Measurements from ENCODE around the gene PRIM2.
"Not testable (repeated sequence)": the region's sequence is repeated elsewhere in the genome, so short reads cannot be mapped to it uniquely, and the experiment has no call there.

Gene PRIM2

GRCh38 chr6:57310095-57310816 lies 7.2 kb upstream of the PRIM2 start:
- DNase-seq: not testable (repeated sequence)

GRCh38 chr6:57310817-57311157 lies 6.6 kb upstream of the PRIM2 start:
- no peak for DNase-seq

GRCh38 chr6:57311300-57312003 lies 6.0 kb upstream of the PRIM2 start:
- not testable (repeated sequence) for DNase-seq

GRCh38 chr6:57312004-57312345 lies 5.5 kb upstream of the PRIM2 start:
- DNase-seq: no peak

- DNase-seq: no peak
Observed at GRCh38 chr6:57313009-57313408, 4.4 kb upstream of the PRIM2 start.

- no peak for DNase-seq
Observed at GRCh38 chr6:57313711-57314471, 3.5 kb upstream of the PRIM2 start.

- no peak for DNase-seq
Observed at GRCh38 chr6:57315111-57315510, 2.3 kb upstream of the PRIM2 start.

- DNase-seq: no peak
Observed at GRCh38 chr6:57315851-57316250, 1.6 kb upstream of the PRIM2 start.

- peak; percentile 85 to 86 for DNase-seq
Observed at GRCh38 chr6:57316581-57317059, 810 bp upstream of the PRIM2 start.

- DNase-seq: peak in 1 of 2 donors; percentile 32
Observed at GRCh38 chr6:57324538-57324937, 7.1 kb downstream of the PRIM2 start.

- DNase-seq: no peak
Observed at GRCh38 chr6:57327311-57327710, 9.9 kb downstream of the PRIM2 start.

GRCh38 chr6:57328074-57328473 lies 10.6 kb downstream of the PRIM2 start:
- DNase-seq: no peak

- no peak for DNase-seq
Observed at GRCh38 chr6:57329933-57330332, 12.5 kb downstream of the PRIM2 start.

GRCh38 chr6:57342148-57342669 lies 24.8 kb downstream of the PRIM2 start:
- no peak for DNase-seq

GRCh38 chr6:57343342-57343741 lies 25.9 kb downstream of the PRIM2 start:
- DNase-seq: not testable (repeated sequence)

GRCh38 chr6:57346715-57347114 lies 29.3 kb downstream of the PRIM2 start:
- DNase-seq: not testable (repeated sequence)

GRCh38 chr6:57347597-57347996 lies 30.2 kb downstream of the PRIM2 start:
- not testable (repeated sequence) for DNase-seq

- DNase-seq: peak in 1 of 2 donors; percentile 14
Observed at GRCh38 chr6:57350443-57350842, 33.0 kb downstream of the PRIM2 start.

GRCh38 chr6:57352596-57352995 lies 35.2 kb downstream of the PRIM2 start:
- not testable (repeated sequence) for DNase-seq

- not testable (repeated sequence) for DNase-seq
Observed at GRCh38 chr6:57358319-57358718, 40.9 kb downstream of the PRIM2 start.

GRCh38 chr6:57359766-57360165 lies 42.3 kb downstream of the PRIM2 start:
- DNase-seq: not testable (repeated sequence)

- DNase-seq: not testable (repeated sequence)
Observed at GRCh38 chr6:57362340-57362739, 44.9 kb downstream of the PRIM2 start.

- DNase-seq: not testable (repeated sequence)
Observed at GRCh38 chr6:57365076-57365583, 47.7 kb downstream of the PRIM2 start.

Measured in inflammatory macrophage (primary cell).